Adrenal gland (tissue), 12 donors: ENCODE measurements around the gene PNLDC1. TPM values are rescaled to one million over a fixed set of nuclear protein-coding genes. Genes with fewer than 3 reads are reported as not detected.

Experiments
- DNase-seq, 7 donors: peaks; one replicate each; pipeline ENCODE4 v3.0.0-alpha.2; 2019 to 2020
- H3K27ac ChIP-seq, 5 donors: fragments of 200-600 bp; sonication (generic) in 4 of 5; 1 replicate in 3 of 5; 2 replicates in 2 of 5; pipeline versions ENCODE4 v1.5.1 to v1.8.0; 2016 to 2020; ENCODE audit warnings: mild to moderate bottlenecking in 1 of 5
- H3K27me3 ChIP-seq: fragments of 200-600 bp; 2 replicates; pipeline ENCODE4 v1.8.0; 2021
- H3K36me3 ChIP-seq, 2 donors: fragments of 200-600 bp; replicated peaks in 1 of 2; 1 replicate in 1 of 2; 2 replicates in 1 of 2; pipeline versions ENCODE4 v1.5.1 to v1.8.0; 2018 to 2022
- H3K4me1 ChIP-seq, 2 donors: fragments of 200-600 bp; replicated peaks in 1 of 2; 1 replicate in 1 of 2; 2 replicates in 1 of 2; pipeline versions ENCODE4 v1.5.1 to v1.8.0; 2018 to 2021
- H3K4me3 ChIP-seq, 4 donors: fragments of 200-600 bp; sonication (generic) in 3 of 4; one replicate each; pipeline ENCODE4 v1.5.1; 2016 to 2018
- H3K9me3 ChIP-seq, 3 donors: fragments of 200-600 bp; sonication (generic) in 1 of 3; replicated peaks in 1 of 3; 1 replicate in 2 of 3; 2 replicates in 1 of 3; pipeline versions ENCODE4 v1.5.1 to v1.8.0; 2016 to 2021
- POLR2A ChIP-seq, 2 donors: fragments of 450-650 bp; IDR thresholded peaks; one replicate each; pipeline ENCODE4 v1.6.1; 2017; ENCODE audit warnings: antibody characterized with exemption in 2 of 2, mild to moderate bottlenecking in 2 of 2, moderate library complexity in 1 of 2
- WGBS, 4 donors: extraction: QIAGEN DNeasy Blood & Tissue Kit in 2 of 4; methylation state at CpG; one replicate each; pipeline versions ENCODE4 v1.1.5 to v1.1.7; 2013 to 2017; 5-methylcytosine and 5-hydroxymethylcytosine counted together
- intact Hi-C, 2 donors: fragments of 100-400 bp; cut with DNase I; formaldehyde crosslinking; loops; one replicate each; pipeline versions ENCODE4 v1.14.1 to v1.15.0; 2022 to 2023
- polyA plus RNA-seq, 3 donors: library from polyadenylated mRNA; stranded (reverse); fragments of 200-250 nt in 2 of 3; fragments of 350-450 nt in 1 of 3; fragmentation: Illumina TruSeq in 1 of 3; extraction: RNeasy Lipid Tissue Mini Kit (QIAGEN cat#74804) in 1 of 3; gene quantifications; one replicate each; pipeline ENCODE4 v1.2.3, GENCODE V29; 2013 to 2014
- total RNA-seq, 9 donors: library from RNA; depleted of rRNA in 4 of 9; stranded (reverse); fragments of >200 nt in 4 of 9; fragments of 120-200 nt in 1 of 9; fragmentation: NEBNext Ultra II Directional in 1 of 9; extraction: Animal tissue kit (Norgen Biotek cat#: 25700) in 1 of 9; gene quantifications; one replicate each; pipeline versions ENCODE4 v1.1.0 to v1.2.4, GENCODE V29; 2013 to 2023
- TF ChIP-seq, protein P1 (sequence below), 6 experiments: fragments of 450-650 bp in 4 of 6; fragments of 200-600 bp in 2 of 6; sonication (generic) in 1 of 6; IDR thresholded peaks; 1 replicate in 5 of 6; 2 replicates in 1 of 6; pipeline versions ENCODE4 v1.5.1 to v1.8.0; 2016 to 2021; ENCODE audit warnings: antibody characterized with exemption in 6 of 6, mild to moderate bottlenecking in 2 of 6, moderate library complexity in 1 of 6
- donor health status: healthy with polysubstance abuse.
- donor health status: Bipolar disorder and iron deficiency.
- donor health status: DM: yes; HTN: yes; CAD: no.
- donor health status: DM: no; HTN: no; CAD: no.
- donor health status: DM: no; HTN: no; CAD: no.
- donor health status: DM: yes; HTN: yes; CAD: no.

The PNLDC1 gene
- total and polyA plus RNA-seq, 12 donors = 0.07 to 2.9 (median 0.39) TPM; not detected in 7

DNA sequence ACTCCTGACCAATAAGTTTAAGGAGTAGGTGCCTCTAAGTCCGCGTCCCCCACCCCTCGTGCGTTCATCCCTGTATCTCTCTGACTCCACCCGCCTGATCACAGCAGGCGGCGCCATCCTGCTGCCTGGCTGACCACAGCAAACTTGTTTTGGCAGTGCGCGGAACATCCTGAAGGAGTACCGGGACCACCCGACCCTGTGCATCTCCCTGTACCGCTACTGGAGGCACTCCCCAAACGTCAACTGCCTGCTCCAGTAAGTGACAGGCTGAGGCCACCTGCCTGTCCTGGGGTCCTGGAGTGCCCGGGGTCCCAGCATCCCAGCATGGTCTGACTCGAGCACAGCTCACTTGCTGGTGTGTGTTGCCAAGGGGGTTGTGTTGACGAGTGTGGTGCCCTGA lies 19.0 kb downstream of the PNLDC1 start:
- Histone ChIP-seq H3K27ac (no peak overlapping the region), H3K27me3 (no peaks in the 10 kb centered on the region), H3K4me1 (no peaks in the 10 kb centered on the region), H3K9me3 (no peaks in the 10 kb centered on the region), H3K36me3 (no peaks in the 10 kb centered on the region), H3K4me3 (no peak overlapping the region)
- no peak for DNase-seq
- TF ChIP-seq POLR2A (IDR thresholded peaks at IDR 0.05) = no peak
- TF ChIP-seq, protein P1, sequence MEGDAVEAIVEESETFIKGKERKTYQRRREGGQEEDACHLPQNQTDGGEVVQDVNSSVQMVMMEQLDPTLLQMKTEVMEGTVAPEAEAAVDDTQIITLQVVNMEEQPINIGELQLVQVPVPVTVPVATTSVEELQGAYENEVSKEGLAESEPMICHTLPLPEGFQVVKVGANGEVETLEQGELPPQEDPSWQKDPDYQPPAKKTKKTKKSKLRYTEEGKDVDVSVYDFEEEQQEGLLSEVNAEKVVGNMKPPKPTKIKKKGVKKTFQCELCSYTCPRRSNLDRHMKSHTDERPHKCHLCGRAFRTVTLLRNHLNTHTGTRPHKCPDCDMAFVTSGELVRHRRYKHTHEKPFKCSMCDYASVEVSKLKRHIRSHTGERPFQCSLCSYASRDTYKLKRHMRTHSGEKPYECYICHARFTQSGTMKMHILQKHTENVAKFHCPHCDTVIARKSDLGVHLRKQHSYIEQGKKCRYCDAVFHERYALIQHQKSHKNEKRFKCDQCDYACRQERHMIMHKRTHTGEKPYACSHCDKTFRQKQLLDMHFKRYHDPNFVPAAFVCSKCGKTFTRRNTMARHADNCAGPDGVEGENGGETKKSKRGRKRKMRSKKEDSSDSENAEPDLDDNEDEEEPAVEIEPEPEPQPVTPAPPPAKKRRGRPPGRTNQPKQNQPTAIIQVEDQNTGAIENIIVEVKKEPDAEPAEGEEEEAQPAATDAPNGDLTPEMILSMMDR (IDR thresholded peaks at IDR 0.05) = no peak
- 78 to 86% (median 83%) methylated on average over 12 to 16 of the region's 16 CpGs for WGBS, 4 donors
- intact Hi-C loops = no loop called here

DNA sequence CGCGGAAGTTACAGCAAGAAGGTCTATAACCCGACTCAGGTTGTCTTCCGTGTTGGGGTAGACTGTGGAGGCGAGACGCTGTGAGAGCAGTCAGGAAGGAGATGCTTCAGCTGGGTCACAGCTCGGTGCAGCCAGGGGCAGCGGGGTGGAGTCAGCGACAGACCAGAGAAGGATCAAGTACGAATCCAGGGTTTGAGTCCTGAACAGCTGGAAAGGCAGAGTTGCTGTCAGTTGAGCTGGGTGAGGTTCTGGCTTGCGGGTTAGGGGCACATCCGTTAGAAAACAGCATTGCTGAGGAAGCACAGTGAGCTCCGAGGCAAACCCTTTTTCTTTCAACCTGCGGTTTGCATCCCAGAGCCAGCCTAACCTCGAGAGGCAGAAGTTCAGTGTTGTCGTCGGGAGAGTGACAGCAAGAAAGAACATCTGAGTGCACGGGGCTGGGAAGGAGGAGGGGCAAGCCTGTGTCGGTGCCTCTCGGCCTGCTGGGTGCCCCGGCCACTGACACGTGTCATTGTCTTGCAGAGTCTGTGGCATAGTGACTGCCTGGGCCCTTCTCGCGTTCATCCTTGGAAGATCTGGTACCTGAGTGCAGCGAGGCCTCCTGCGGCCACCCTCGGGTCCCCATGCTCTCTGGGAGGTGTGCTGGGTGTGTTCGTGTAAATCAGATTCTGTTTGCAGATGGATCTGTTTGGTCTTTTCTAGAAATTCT lies 20.0 kb downstream of the PNLDC1 start:
- Histone ChIP-seq H3K9me3 (no peaks in the 10 kb centered on the region), H3K27me3 (no peaks in the 10 kb centered on the region), H3K36me3 (no peaks in the 10 kb centered on the region), H3K4me1 (no peaks in the 10 kb centered on the region), H3K4me3 (no peak overlapping the region), H3K27ac (no peak overlapping the region)
- WGBS, 4 donors = 56 to 66% (median 63%) methylated on average over 19 to 28 of the region's 28 CpGs
- intact Hi-C loops = no loop called here
- TF ChIP-seq POLR2A (IDR thresholded peaks at IDR 0.05) = no peak
- TF ChIP-seq, protein P1 (IDR thresholded peaks at IDR 0.05) = no peak
- no peak for DNase-seq

DNA sequence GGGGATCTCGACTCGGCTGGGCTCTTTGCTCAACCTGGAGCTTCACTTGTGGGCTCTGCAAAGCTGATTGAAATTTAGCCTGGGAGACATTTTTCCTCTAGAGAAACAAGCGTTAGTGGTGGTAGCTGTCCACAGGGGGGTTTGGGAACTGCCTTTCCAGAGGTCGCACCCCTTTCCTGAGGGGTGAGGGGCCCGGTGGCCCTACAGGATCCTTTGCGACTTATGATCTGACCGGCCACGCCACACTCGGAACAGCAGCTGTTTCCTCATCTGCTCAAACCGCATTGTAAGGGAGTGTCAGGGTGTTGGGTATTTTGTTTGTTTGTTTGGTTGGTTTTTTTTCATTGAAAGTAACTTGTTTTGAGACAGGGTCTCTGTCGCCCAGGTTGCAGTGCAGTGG lies 21.0 kb downstream of the PNLDC1 start:
- no peak for DNase-seq
- TF ChIP-seq, protein P1 (IDR thresholded peaks at IDR 0.05) = no peak
- no peak for TF ChIP-seq POLR2A (IDR thresholded peaks at IDR 0.05)
- Histone ChIP-seq H3K27ac (no peak overlapping the region), H3K4me3 (no peak overlapping the region), H3K27me3 (no peaks in the 10 kb centered on the region), H3K9me3 (no peaks in the 10 kb centered on the region), H3K36me3 (no peaks in the 10 kb centered on the region), H3K4me1 (no peaks in the 10 kb centered on the region)
- intact Hi-C loops = no loop called here
- WGBS, 4 donors = 69 to 83% (median 76%) methylated on average over 10 to 11 of the region's 11 CpGs

DNA sequence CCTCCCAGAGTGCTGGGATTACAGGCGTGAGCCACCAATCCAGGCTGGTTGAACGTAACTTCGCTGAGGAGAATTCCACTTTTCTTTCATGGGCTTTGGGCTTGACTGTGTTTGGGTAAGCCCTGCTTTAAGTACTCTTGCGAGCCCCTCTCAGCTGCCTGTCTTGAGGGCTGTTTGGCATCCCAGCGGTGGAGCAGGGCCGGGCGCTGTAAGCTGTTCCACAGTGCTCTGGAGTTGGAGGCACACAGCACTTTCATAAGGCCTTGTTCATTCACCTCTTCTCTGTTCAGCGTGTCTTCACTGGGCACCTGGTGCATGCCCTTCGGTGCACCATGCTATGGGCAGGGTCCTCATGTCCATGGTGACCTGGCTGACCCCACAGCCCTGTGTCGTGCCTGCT lies 21.6 kb downstream of the PNLDC1 start:
- Histone ChIP-seq H3K27ac (no peak overlapping the region), H3K36me3 (no peaks in the 10 kb centered on the region), H3K4me3 (no peak overlapping the region), H3K27me3 (no peaks in the 10 kb centered on the region), H3K9me3 (no peaks in the 10 kb centered on the region), H3K4me1 (no peaks in the 10 kb centered on the region)
- no peak for TF ChIP-seq POLR2A (IDR thresholded peaks at IDR 0.05)
- TF ChIP-seq, protein P1 (IDR thresholded peaks at IDR 0.05) = no peak
- 87 to 90% (median 88%) methylated on average over 8 to 10 of the region's 10 CpGs for WGBS, 4 donors
- intact Hi-C loops = no loop called here
- DNase-seq = no peak
